PC-3 (cell line): Measurements from ENCODE around the gene ACSBG1. TPM values are rescaled to one million over a fixed set of nuclear protein-coding genes. Genes with fewer than 3 reads are reported as not detected.
A peak's percentile ranks its signal among the peaks of the same experiment; 100 is the strongest.

Experiments used
- ATAC-seq: fragments of 200-7000 bp; cut with Tn5 transposase; 2 replicates; pipeline ENCODE4 v1.9.1; 2020; ENCODE audit warnings: mild to moderate bottlenecking, moderate library complexity
- BruUV-seq: library from RNA; stranded (reverse); fragments of 400-500 nt; replicated peaks from 2 replicates; lab custom pipeline; 2021; lab: Mats Ljungman, UMichigan
- CTCF ChIA-PET: fragments of 300-600 bp; sonication (Branson Sonifier 250); formaldehyde crosslinking; loops from one replicate; lab custom pipeline; 2022; ENCODE audit warnings: antibody characterized with exemption; lab: Charles Lee
- POLR2A ChIA-PET: fragments of 300-600 bp; sonication (Branson Sonifier 250); formaldehyde crosslinking; loops from one replicate; lab custom pipeline; 2022; ENCODE audit warnings: antibody characterized with exemption; ENCODE audit not compliant: unreplicated experiment; lab: Charles Lee
- DNase-seq: peaks from one replicate; pipeline ENCODE4 v3.0.0-alpha.2; 2015
- H2AFZ ChIP-seq: fragments of 300-600 bp; sonication (generic); 2 replicates; pipeline ENCODE4 v1.6.0; 2016; ENCODE audit warnings: antibody characterized with exemption, low read length
- H3F3A ChIP-seq: fragments of 300-600 bp; sonication (generic); one replicate; pipeline ENCODE4 v1.6.0; 2017; ENCODE audit warnings: antibody characterized with exemption, low read length, control low read depth, mild to moderate bottlenecking; ENCODE audit not compliant: unreplicated experiment
- H3K27ac ChIP-seq: fragments of 300-600 bp; sonication (generic); 2 replicates; pipeline ENCODE4 v1.5.1; 2016; ENCODE audit warnings: mild to moderate bottlenecking, low read length
- H3K27me3 ChIP-seq: fragments of 300-600 bp; sonication (generic); 2 replicates; pipeline ENCODE4 v1.6.1; 2016; ENCODE audit warnings: low read length, mixed read lengths
- H3K36me3 ChIP-seq: fragments of 300-600 bp; sonication (generic); 2 replicates; pipeline ENCODE4 v1.6.1; 2016; ENCODE audit warnings: low read depth, mixed run types, low read length, mixed read lengths
- H3K4me1 ChIP-seq: fragments of 300-600 bp; sonication (generic); 2 replicates; pipeline ENCODE4 v1.5.1; 2016; ENCODE audit warnings: low read length; ENCODE audit not compliant: insufficient read depth
- H3K4me2 ChIP-seq: fragments of 300-600 bp; sonication (generic); 2 replicates; pipeline ENCODE4 v1.6.0; 2016; ENCODE audit warnings: low read length
- H3K4me3 ChIP-seq: fragments of 300-600 bp; sonication (generic); 2 replicates; pipeline ENCODE4 v1.5.1; 2016; ENCODE audit warnings: mild to moderate bottlenecking, low read length, mixed read lengths
- H3K79me2 ChIP-seq: fragments of 300-600 bp; sonication (generic); 2 replicates; pipeline ENCODE4 v1.6.1; 2017; ENCODE audit warnings: low read length, mixed read lengths
- H3K9ac ChIP-seq: fragments of 300-600 bp; sonication (generic); 2 replicates; pipeline ENCODE4 v1.6.0; 2016; ENCODE audit warnings: mild to moderate bottlenecking, low read length
- H3K9me2 ChIP-seq: fragments of 300-600 bp; sonication (generic); replicated peaks from 2 replicates; pipeline ENCODE4 v1.6.1; 2016; ENCODE audit warnings: mixed run types, low read length, mixed read lengths
- H3K9me3 ChIP-seq: fragments of 300-600 bp; sonication (generic); 2 replicates; pipeline ENCODE4 v1.6.1; 2016; ENCODE audit warnings: low read length, mixed read lengths
- H4K20me1 ChIP-seq: fragments of 300-600 bp; sonication (generic); 2 replicates; pipeline ENCODE4 v1.6.1; 2016; ENCODE audit warnings: low read length, mixed read lengths
- EZH2 ChIP-seq: fragments of 300-600 bp; sonication (generic); IDR thresholded peaks from one replicate; pipeline ENCODE4 v1.6.1; 2017; ENCODE audit warnings: antibody characterized with exemption, mild to moderate bottlenecking, low read length; ENCODE audit not compliant: unreplicated experiment
- EZH2phosphoT487 ChIP-seq: fragments of 300-600 bp; sonication (generic); IDR thresholded peaks from 2 replicates; pipeline ENCODE4 v1.6.1; 2018; ENCODE audit warnings: mild to moderate bottlenecking, antibody characterized with exemption, low read length, borderline replicate concordance
- intact Hi-C: fragments of 100-400 bp; cut with micrococcal nuclease; formaldehyde crosslinking; loops from 2 replicates; pipeline ENCODE4 v1.9.0; 2023
- total RNA-seq: library from RNA; depleted of rRNA; stranded (reverse); fragments of >200 nt; gene quantifications from 2 replicates; pipeline ENCODE4 v1.2.3, GENCODE V29; 2014
- TF ChIP-seq, protein P1 (sequence below): fragments of 300-600 bp; sonication (generic); conservative IDR thresholded peaks from 2 replicates; pipeline ENCODE4 v1.5.1; 2017; ENCODE audit warnings: antibody characterized with exemption, low read depth, mild to moderate bottlenecking, low read length

Gene ACSBG1
- total RNA-seq, 1 experiment from 2014 or later = 0.36 TPM

DNA sequence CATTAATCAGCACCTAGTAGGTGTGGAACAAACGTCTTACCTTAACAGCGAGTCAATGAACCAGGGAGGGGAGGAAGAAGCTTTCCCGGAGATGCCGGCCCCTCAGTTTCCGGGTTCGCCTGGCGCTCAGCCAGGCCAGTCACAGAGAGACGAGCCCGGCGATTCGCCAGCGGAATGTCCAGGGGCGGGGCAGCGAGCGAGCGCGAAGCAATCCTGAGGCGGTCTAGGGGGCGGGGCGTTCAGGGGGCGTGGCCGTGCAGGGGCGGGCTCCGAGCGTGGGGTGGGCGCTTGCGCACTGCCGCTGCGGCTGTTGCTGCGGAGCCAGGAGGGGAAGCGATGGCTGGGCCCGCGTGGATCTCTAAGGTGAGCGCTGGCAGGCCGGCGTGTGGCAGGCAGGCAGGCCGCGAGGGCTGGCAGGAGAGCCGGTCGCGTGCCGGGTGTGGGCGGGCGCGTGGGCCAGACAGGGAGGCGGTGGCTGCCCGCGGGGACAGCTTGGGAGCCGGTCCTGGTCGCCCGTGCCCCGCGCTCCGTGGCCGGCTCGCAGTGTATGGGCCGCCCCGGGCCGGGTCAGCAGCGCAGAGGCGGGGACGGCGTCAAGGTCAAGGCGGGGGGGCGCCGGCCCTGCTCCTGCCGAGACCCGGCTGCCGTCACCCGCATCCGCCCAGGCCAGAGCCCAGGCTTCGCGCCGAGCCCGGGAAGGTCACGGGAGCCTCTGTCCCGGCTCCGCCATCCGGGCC, 85.1 kb downstream of the ACSBG1 start, which contains the start of gene IDH3A:
IDH3A (plus strand) TSS at position 295 of the 737 bp plus-strand sequence; CDS start at position 337, 42 bp downstream.
- H2AFZ ChIP-seq = peak within 1 kb of the TSS; percentile 80
- peak within 1 kb of the TSS; percentile 81 for H3K4me3 ChIP-seq
- no peaks in the 10 kb centered on the region for H3K27me3 ChIP-seq
- H3K4me2 ChIP-seq = peak within 1 kb of the TSS; percentile 86
- H3K27ac ChIP-seq = peak within 1 kb of the TSS; percentile 30
- peaks cover 52% of the 10 kb centered on the region for H3K79me2 ChIP-seq
- CTCF ChIA-PET = interaction anchor here (0.6 kb wide), 1 partner anchor 47 kb away, joined by 3 read pairs; no protein-coding TSS in a partner anchor
- H3K9ac ChIP-seq = peak within 1 kb of the TSS; percentile 74
- POLR2A ChIA-PET = no interaction called here
- ATAC-seq (peak; percentile 91), DNase-seq (peak; percentile 98)
- peaks cover 17% of the 10 kb centered on the region; the same call in 1 of the 2 replicates for H3K4me1 ChIP-seq
- H3K9me3 ChIP-seq = no peaks in the 10 kb centered on the region
- H4K20me1 ChIP-seq = peaks cover 12% of the 10 kb centered on the region; the same call in 1 of the 2 replicates
- BruUV-seq = no TSS peak
- no peaks in the 10 kb centered on the region for H3K9me2 ChIP-seq
- intact Hi-C loops = no loop called here
- TF ChIP-seq EZH2 = no peak
- TF ChIP-seq EZH2phosphoT487 = no peak
- TF ChIP-seq, protein P1, sequence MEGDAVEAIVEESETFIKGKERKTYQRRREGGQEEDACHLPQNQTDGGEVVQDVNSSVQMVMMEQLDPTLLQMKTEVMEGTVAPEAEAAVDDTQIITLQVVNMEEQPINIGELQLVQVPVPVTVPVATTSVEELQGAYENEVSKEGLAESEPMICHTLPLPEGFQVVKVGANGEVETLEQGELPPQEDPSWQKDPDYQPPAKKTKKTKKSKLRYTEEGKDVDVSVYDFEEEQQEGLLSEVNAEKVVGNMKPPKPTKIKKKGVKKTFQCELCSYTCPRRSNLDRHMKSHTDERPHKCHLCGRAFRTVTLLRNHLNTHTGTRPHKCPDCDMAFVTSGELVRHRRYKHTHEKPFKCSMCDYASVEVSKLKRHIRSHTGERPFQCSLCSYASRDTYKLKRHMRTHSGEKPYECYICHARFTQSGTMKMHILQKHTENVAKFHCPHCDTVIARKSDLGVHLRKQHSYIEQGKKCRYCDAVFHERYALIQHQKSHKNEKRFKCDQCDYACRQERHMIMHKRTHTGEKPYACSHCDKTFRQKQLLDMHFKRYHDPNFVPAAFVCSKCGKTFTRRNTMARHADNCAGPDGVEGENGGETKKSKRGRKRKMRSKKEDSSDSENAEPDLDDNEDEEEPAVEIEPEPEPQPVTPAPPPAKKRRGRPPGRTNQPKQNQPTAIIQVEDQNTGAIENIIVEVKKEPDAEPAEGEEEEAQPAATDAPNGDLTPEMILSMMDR = no peak
- H3K36me3 ChIP-seq = no peaks in the 10 kb centered on the region
- no peaks in the 10 kb centered on the region for H3F3A ChIP-seq

DNA sequence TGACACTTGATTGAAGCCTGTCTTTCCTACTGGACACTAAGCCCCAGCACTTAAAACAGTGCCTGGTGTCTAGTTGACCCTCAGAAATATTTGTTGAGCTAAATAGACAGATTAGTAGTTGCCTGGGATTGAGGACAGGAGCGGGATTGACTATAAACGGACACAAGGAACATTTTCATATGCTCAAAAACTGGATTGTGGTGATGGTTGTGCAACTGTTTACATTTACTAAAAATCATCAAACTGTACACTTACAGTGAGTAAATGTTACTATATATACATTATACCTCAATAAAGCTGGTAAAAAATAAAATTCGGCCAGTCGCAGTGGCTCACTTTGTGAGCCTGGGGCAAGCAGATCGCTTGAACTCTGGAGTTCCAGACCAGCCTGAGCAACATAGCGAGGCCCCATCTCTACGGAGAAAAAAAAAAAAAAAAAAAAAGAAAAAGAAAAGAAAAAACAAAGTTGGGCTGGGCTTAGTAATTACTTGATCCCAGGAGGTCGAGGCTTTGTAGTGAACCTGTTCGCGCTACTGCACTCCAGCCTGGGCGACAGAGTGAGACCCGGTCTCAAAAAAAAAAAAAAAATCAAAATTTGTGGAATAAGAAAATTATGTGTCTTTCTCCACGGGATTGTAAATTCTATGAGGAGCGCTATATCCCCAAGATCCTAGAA, 85.8 kb downstream of the ACSBG1 start:
- POLR2A ChIA-PET = no interaction called here
- H4K20me1 ChIP-seq = peaks cover 12% of the 10 kb centered on the region; the same call in 1 of the 2 replicates
- H3F3A ChIP-seq = no peaks in the 10 kb centered on the region
- H3K4me3 ChIP-seq = peak overlapping the region; percentile 81
- TF ChIP-seq EZH2phosphoT487 (no peak), EZH2 (no peak)
- TF ChIP-seq, protein P1 = no peak
- H3K4me1 ChIP-seq = peaks cover 17% of the 10 kb centered on the region; the same call in 1 of the 2 replicates
- CTCF ChIA-PET = interaction anchor here (0.5 to 0.6 kb wide), 2 partner anchors 14 to 47 kb away, joined by 3 to 5 read pairs; no protein-coding TSS in a partner anchor
- DNase-seq (no peak), ATAC-seq (no peak)
- H3K36me3 ChIP-seq = no peaks in the 10 kb centered on the region
- H3K9ac ChIP-seq = peak overlapping the region; percentile 74
- H3K27me3 ChIP-seq = no peaks in the 10 kb centered on the region
- H3K4me2 ChIP-seq = peak overlapping the region; percentile 86
- no peaks in the 10 kb centered on the region for H3K9me3 ChIP-seq
- peak overlapping the region; percentile 80 for H2AFZ ChIP-seq
- no peaks in the 10 kb centered on the region for H3K9me2 ChIP-seq
- intact Hi-C loops = no loop called here
- TSS peak; percentile 87 for BruUV-seq
- peaks cover 45% of the 10 kb centered on the region for H3K79me2 ChIP-seq
- H3K27ac ChIP-seq = peak overlapping the region; percentile 30
